GM23338 (cell line): ENCODE results near the gene PKD2L1.
"Not testable (repeated sequence)": the region's sequence is repeated elsewhere in the genome, so short reads cannot be mapped to it uniquely, and the experiment has no call there.

Source experiments
- EZH2phosphoT487 ChIP-seq: fragments of 200-600 bp; sonication (generic); IDR thresholded peaks from one replicate; pipeline ENCODE4 v1.8.1; 2018; ENCODE audit warnings: antibody characterized with exemption; ENCODE audit not compliant: unreplicated experiment
- POLR2AphosphoS5 ChIP-seq: IDR thresholded peaks from 2 replicates; pipeline ENCODE4 v1.6.1; 2016; ENCODE audit warnings: antibody characterized with exemption, low read depth
- TF ChIP-seq, protein P1 (sequence below), 2 experiments: fragments of 200-600 bp in 1 of 2; sonication (generic) in 1 of 2; conservative IDR thresholded peaks; 2 replicates each; pipeline versions ENCODE4 v1.5.1 to v1.6.1; 2016 to 2017; ENCODE audit warnings: antibody characterized with exemption in 2 of 2, low read depth in 2 of 2, mild to moderate bottlenecking in 2 of 2, moderate library complexity in 1 of 2

DNA sequence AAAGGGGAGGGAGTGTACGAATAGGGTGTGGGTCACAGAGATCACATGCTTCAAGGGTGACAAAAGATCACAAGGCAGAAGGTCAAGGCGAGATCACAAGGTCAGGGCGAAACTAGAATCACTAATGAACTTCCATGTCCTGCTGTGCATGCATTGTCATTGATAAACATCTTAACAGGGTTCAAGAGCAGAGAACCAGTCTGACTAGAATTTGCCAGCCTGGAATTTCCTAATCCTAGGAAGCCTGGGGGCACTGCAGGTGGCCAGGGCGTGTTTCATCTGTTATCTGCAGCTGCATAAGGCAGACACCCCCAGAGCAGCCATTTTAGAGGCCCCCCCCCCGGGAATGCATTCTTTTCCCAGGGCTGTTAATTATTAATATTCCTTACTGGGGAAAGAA lies 28.9 kb downstream of the PKD2L1 start:
- TF ChIP-seq, protein P1, sequence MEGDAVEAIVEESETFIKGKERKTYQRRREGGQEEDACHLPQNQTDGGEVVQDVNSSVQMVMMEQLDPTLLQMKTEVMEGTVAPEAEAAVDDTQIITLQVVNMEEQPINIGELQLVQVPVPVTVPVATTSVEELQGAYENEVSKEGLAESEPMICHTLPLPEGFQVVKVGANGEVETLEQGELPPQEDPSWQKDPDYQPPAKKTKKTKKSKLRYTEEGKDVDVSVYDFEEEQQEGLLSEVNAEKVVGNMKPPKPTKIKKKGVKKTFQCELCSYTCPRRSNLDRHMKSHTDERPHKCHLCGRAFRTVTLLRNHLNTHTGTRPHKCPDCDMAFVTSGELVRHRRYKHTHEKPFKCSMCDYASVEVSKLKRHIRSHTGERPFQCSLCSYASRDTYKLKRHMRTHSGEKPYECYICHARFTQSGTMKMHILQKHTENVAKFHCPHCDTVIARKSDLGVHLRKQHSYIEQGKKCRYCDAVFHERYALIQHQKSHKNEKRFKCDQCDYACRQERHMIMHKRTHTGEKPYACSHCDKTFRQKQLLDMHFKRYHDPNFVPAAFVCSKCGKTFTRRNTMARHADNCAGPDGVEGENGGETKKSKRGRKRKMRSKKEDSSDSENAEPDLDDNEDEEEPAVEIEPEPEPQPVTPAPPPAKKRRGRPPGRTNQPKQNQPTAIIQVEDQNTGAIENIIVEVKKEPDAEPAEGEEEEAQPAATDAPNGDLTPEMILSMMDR (conservative IDR thresholded peaks at IDR 0.05; ENCODE audit: low read depth in 2 of 2) = not testable (repeated sequence)
- TF ChIP-seq EZH2phosphoT487, POLR2AphosphoS5: not testable (repeated sequence)
